ENCODE measurements around the gene THADA. TPM values are rescaled to one million over a fixed set of nuclear protein-coding genes. Genes with fewer than 3 reads are reported as not detected.

The THADA gene
- total RNA-seq, 2 donors from 2014 or later: 36.3 to 36.9 TPM

DNA sequence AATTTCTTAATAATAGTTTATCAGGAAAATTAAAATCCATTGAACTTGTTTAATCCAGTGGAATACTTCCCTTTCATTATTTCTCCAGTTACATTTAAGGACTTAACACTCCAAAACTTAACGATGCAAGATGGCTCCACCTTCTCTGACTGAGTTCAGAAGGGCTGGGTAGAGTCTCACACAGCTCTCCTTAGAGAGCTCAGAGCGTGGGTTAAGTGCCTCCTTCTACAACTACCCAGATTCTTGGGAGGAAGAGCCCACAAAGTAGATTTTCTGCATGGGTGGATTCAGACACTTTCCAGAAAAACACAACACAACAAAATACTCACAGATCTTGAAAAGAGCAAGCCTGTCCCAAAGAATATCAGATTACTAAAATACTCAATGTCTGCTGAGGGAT, 130.6 kb downstream of the THADA start:
- H3K9me3 Mint-ChIP-seq: no peaks in the 10 kb centered on the region
- H3K27me3 Mint-ChIP-seq: no peaks in the 10 kb centered on the region
- peaks cover 3% of the 10 kb centered on the region for H3K4me1 Mint-ChIP-seq
- peaks cover 31% of the 10 kb centered on the region for H3K36me3 Mint-ChIP-seq (ENCODE audit: low read depth)
- no peak for ATAC-seq (replicated peaks)
- no peak overlapping the region for H3K4me3 Mint-ChIP-seq
- H3K27ac Mint-ChIP-seq: no peak overlapping the region

DNA sequence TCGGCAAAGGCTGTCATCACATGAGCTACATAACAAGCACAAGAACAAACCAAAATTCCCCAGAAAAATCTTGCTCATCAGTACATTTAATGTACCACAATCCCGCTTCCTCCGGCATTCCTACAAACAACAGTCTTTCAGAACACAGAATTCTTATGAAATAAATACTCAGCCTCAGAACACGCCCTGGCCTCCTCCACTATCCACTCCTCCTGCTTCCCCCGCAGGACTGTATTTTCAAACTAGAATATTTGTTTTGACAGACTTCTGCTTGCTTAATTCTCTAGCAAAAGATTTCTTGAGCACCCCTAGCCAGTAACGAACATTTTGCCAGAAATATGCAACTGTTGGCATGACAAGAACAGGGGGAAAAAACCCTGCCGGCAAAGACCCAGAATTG, 131.2 kb downstream of the THADA start:
- Mint-ChIP-seq H3K4me1 (peaks cover 3% of the 10 kb centered on the region), H3K9me3 (no peaks in the 10 kb centered on the region), H3K27ac (no peak overlapping the region), H3K27me3 (no peaks in the 10 kb centered on the region), H3K36me3 (ENCODE audit: low read depth) (peaks cover 26% of the 10 kb centered on the region), H3K4me3 (no peak overlapping the region)
- ATAC-seq (replicated peaks): no peak

DNA sequence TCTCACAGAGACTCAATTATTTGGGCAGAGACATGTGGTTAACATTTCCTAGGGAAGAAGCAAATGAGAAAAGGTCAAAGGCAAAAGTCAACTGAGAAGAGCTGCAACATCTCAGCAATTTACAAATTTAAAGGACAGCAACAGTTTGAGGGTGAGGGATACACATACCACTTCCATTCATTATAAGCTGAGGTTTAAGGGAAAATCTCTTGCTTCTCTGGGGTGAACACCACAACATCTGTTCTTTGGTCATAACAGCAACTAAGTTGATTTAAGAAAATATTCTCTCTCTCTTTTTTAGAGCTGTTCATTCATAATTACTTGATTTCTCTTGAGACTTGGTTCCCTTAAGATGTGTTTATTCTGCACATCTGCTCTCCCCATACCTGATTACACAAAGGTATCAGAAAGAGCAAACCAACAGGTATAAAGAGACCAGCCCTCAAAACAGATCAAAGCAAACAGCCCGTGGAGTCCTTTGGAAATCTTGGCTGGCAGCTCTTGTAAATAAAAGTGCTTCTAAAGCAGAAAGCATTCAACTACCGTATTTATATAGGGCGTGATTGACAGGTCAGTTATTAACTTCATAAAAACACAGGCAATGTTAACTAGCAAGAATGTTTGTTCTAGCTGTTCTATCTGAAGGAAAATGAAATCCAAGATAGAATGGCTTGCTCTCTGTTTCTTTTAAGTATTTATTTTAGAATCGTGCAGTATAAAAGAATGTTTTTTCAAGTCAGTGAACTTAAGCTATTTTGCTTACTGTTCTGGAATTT, 132.8 kb downstream of the THADA start:
- Mint-ChIP-seq H3K36me3 (ENCODE audit: low read depth) (peaks cover 30% of the 10 kb centered on the region), H3K4me1 (peaks cover 9% of the 10 kb centered on the region), H3K4me3 (no peak overlapping the region), H3K27me3 (no peaks in the 10 kb centered on the region), H3K27ac (no peak overlapping the region), H3K9me3 (no peaks in the 10 kb centered on the region)
- ATAC-seq (replicated peaks): no peak

- Mint-ChIP-seq H3K27ac (no peak overlapping the region), H3K27me3 (no peaks in the 10 kb centered on the region), H3K36me3 (ENCODE audit: low read depth) (peaks cover 29% of the 10 kb centered on the region), H3K4me3 (no peak overlapping the region), H3K4me1 (peaks cover 9% of the 10 kb centered on the region), H3K9me3 (no peaks in the 10 kb centered on the region)
- ATAC-seq (replicated peaks): no peak
Measured at GRCh38 chr2:43461453-43462073, 134.3 kb downstream of the THADA start.

GRCh38 chr2:43460611-43461365, 135.1 kb downstream of the THADA start:
- no peaks in the 10 kb centered on the region for H3K27me3 Mint-ChIP-seq
- ATAC-seq (replicated peaks): no peak
- no peaks in the 10 kb centered on the region for H3K9me3 Mint-ChIP-seq
- H3K27ac Mint-ChIP-seq: no peak overlapping the region
- H3K4me3 Mint-ChIP-seq: no peak overlapping the region
- H3K36me3 Mint-ChIP-seq (ENCODE audit: low read depth): peaks cover 25% of the 10 kb centered on the region
- peaks cover 5% of the 10 kb centered on the region for H3K4me1 Mint-ChIP-seq

DNA sequence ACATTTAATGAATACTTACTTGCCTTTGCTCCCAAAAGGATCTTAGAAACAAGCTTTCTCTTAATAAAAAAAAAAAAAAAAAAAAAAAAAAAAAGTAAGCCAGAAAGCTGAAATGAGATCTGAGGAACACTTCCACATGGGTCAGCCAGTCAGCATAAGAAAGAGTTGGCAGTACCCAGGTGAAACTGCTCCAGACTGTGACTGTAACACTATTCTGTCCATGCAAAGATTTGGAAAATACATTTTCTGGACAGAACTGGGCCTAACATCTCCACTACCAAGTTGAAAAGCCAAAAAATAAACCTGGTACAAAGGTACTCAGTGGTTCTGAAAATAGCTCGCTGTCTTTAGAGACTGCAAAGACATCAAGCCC, 135.7 kb downstream of the THADA start:
- peaks cover 5% of the 10 kb centered on the region for H3K4me1 Mint-ChIP-seq
- H3K27ac Mint-ChIP-seq: no peak overlapping the region
- no peak overlapping the region for H3K4me3 Mint-ChIP-seq
- no peaks in the 10 kb centered on the region for H3K27me3 Mint-ChIP-seq
- H3K9me3 Mint-ChIP-seq: no peaks in the 10 kb centered on the region
- peaks cover 24% of the 10 kb centered on the region for H3K36me3 Mint-ChIP-seq (ENCODE audit: low read depth)
- ATAC-seq (replicated peaks): no peak

- no peaks in the 10 kb centered on the region for H3K9me3 Mint-ChIP-seq
- ATAC-seq (replicated peaks): no peak
- H3K27ac Mint-ChIP-seq: no peak overlapping the region
- no peaks in the 10 kb centered on the region for H3K27me3 Mint-ChIP-seq
- peaks cover 24% of the 10 kb centered on the region for H3K36me3 Mint-ChIP-seq (ENCODE audit: low read depth)
- H3K4me3 Mint-ChIP-seq: no peak overlapping the region
- peaks cover 5% of the 10 kb centered on the region for H3K4me1 Mint-ChIP-seq
Measured at GRCh38 chr2:43459446-43460173, 136.2 kb downstream of the THADA start.

- Mint-ChIP-seq H3K4me1 (peaks cover 5% of the 10 kb centered on the region), H3K36me3 (ENCODE audit: low read depth) (peaks cover 22% of the 10 kb centered on the region), H3K9me3 (no peaks in the 10 kb centered on the region), H3K4me3 (no peak overlapping the region), H3K27ac (no peak overlapping the region), H3K27me3 (no peaks in the 10 kb centered on the region)
- no peak for ATAC-seq (replicated peaks)
Measured at GRCh38 chr2:43458014-43458628, 137.7 kb downstream of the THADA start.

GRCh38 chr2:43455731-43456642, 139.9 kb downstream of the THADA start:
- no peak overlapping the region for H3K4me3 Mint-ChIP-seq
- ATAC-seq (replicated peaks): no peak
- no peak overlapping the region for H3K27ac Mint-ChIP-seq
- peaks cover 39% of the 10 kb centered on the region for H3K36me3 Mint-ChIP-seq (ENCODE audit: low read depth)
- no peaks in the 10 kb centered on the region for H3K9me3 Mint-ChIP-seq
- peaks cover 5% of the 10 kb centered on the region for H3K4me1 Mint-ChIP-seq
- H3K27me3 Mint-ChIP-seq: no peaks in the 10 kb centered on the region

DNA sequence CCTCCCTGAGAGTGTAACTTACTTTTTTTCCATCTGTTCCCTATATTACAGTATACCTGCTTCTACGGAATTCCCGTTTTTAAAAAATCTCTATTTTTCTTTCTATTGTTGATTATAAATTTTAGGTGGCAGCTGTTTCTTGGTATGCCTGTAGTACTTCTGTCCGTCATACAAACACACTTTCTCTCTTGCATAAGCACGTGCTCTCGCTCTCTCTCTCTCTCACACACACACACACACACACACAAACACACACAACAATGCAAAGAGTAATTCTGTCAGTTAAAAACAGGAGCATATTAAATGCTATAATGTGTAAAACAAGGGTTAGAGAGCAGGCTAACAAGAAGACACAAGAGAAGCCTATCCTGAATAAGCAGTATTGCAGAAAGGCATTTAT, 140.5 kb downstream of the THADA start:
- Mint-ChIP-seq H3K9me3 (no peaks in the 10 kb centered on the region), H3K4me1 (peaks cover 5% of the 10 kb centered on the region), H3K4me3 (no peak overlapping the region), H3K36me3 (ENCODE audit: low read depth) (peaks cover 39% of the 10 kb centered on the region), H3K27ac (no peak overlapping the region), H3K27me3 (no peaks in the 10 kb centered on the region)
- ATAC-seq (replicated peaks): no peak

DNA sequence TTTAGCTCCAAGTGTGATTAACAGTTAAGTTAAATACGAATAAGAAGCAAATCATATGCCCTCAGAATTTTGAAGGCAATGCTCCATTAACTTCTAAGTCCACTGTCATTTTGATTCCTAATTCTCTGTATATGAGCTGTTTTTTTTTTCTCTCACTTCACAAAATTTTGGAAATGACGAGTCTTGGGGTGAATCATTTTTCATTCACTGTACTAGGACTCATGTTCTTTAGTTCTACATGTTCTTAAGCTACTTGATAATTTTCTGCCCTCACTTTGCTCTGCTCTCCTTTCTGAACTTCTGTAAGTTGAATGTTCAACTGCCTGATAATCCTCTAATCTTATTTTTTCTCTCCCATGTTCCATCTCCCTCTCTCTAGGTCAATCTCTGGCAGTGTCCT, 141.0 kb downstream of the THADA start:
- Mint-ChIP-seq H3K9me3 (no peaks in the 10 kb centered on the region), H3K4me1 (peaks cover 5% of the 10 kb centered on the region), H3K4me3 (no peak overlapping the region), H3K36me3 (ENCODE audit: low read depth) (peaks cover 40% of the 10 kb centered on the region), H3K27ac (no peak overlapping the region), H3K27me3 (no peaks in the 10 kb centered on the region)
- ATAC-seq (replicated peaks): no peak

- Mint-ChIP-seq H3K9me3 (peaks cover 4% of the 10 kb centered on the region), H3K27me3 (no peaks in the 10 kb centered on the region), H3K4me1 (peaks cover 5% of the 10 kb centered on the region), H3K36me3 (ENCODE audit: low read depth) (peaks cover 43% of the 10 kb centered on the region), H3K27ac (no peak overlapping the region), H3K4me3 (no peak overlapping the region)
- ATAC-seq (replicated peaks): no peak
Measured at GRCh38 chr2:43453179-43454170, 142.4 kb downstream of the THADA start.
